OCI-LY7 (cell line): ENCODE results near the gene RAB44. TPM values are rescaled to one million over a fixed set of nuclear protein-coding genes. Genes with fewer than 3 reads are reported as not detected.
"Not testable (repeated sequence)": the region's sequence is repeated elsewhere in the genome, so short reads cannot be mapped to it uniquely, and the experiment has no call there.

ENCODE experiments used
- BruUV-seq: library from RNA; stranded (reverse); fragments of 400-500 nt; replicated peaks from 2 replicates; lab custom pipeline; 2021; lab: Mats Ljungman, UMichigan
- CTCF ChIA-PET: fragments of 300-600 bp; sonication (Branson Sonifier 250); formaldehyde crosslinking; loops from one replicate; lab custom pipeline; 2022; ENCODE audit warnings: antibody characterized with exemption; ENCODE audit not compliant: unreplicated experiment; lab: Charles Lee
- POLR2A ChIA-PET: fragments of 300-600 bp; sonication (Branson Sonifier 250); formaldehyde crosslinking; loops from one replicate; lab custom pipeline; 2022; ENCODE audit warnings: antibody characterized with exemption; lab: Charles Lee
- DNase-seq: peaks from one replicate; pipeline ENCODE4 v3.0.0-alpha.2; 2015; ENCODE audit warnings: low spot score
- H2AFZ ChIP-seq: fragments of 200-600 bp; sonication (generic), shearing (Covaris generic); 2 replicates; pipeline ENCODE4 v1.6.1; 2014; ENCODE audit warnings: mild to moderate bottlenecking, antibody characterized with exemption, low read length, moderate library complexity
- H3K27ac ChIP-seq: fragments of 200-600 bp; sonication (generic); 2 replicates; pipeline ENCODE4 v1.5.1; 2014; ENCODE audit warnings: mixed run types, low read depth, mild to moderate bottlenecking, moderate library complexity, low read length, inconsistent platforms; ENCODE audit not compliant: poor library complexity, severe bottlenecking
- H3K36me3 ChIP-seq: fragments of 200-600 bp; sonication (generic); 2 replicates; pipeline ENCODE4 v1.6.1; 2014; ENCODE audit warnings: mild to moderate bottlenecking, antibody characterized with exemption, low read length, moderate library complexity, mixed read lengths; ENCODE audit not compliant: insufficient read depth
- H3K4me1 ChIP-seq: fragments of 200-600 bp; sonication (generic); 2 replicates; pipeline ENCODE4 v1.5.1; 2014; ENCODE audit warnings: mild to moderate bottlenecking, low read length; ENCODE audit not compliant: insufficient read depth, poor library complexity, severe bottlenecking
- H3K4me2 ChIP-seq: fragments of 200-600 bp; sonication (generic); 2 replicates; pipeline ENCODE4 v1.6.1; 2014; ENCODE audit warnings: mild to moderate bottlenecking, low read length
- H3K4me3 ChIP-seq: fragments of 200-600 bp; sonication (generic); 2 replicates; pipeline ENCODE4 v1.5.1; 2014; ENCODE audit warnings: mild to moderate bottlenecking, low read depth, low read length; ENCODE audit not compliant: poor library complexity, severe bottlenecking
- H3K79me2 ChIP-seq: fragments of 200-600 bp; sonication (generic); 2 replicates; pipeline ENCODE4 v1.6.1; 2016; ENCODE audit warnings: low read depth, mild to moderate bottlenecking, low read length, moderate library complexity, mixed read lengths; ENCODE audit not compliant: insufficient read depth
- H3K9me2 ChIP-seq: fragments of 200-600 bp; sonication (generic); 2 replicates; pipeline ENCODE4 v1.6.1; 2016; ENCODE audit warnings: mild to moderate bottlenecking, low read length, mixed read lengths; ENCODE audit not compliant: insufficient read depth
- H3K9me3 ChIP-seq: fragments of 200-600 bp; sonication (generic); 2 replicates; pipeline ENCODE4 v1.6.1; 2014; ENCODE audit warnings: mild to moderate bottlenecking, mixed run types, low read length, mixed read lengths
- H4K20me1 ChIP-seq: fragments of 200-600 bp; sonication (generic); 2 replicates; pipeline ENCODE4 v1.6.1; 2014; ENCODE audit warnings: mild to moderate bottlenecking, antibody characterized with exemption, low read length, moderate library complexity, mixed read lengths; ENCODE audit not compliant: insufficient read depth
- EZH2phosphoT487 ChIP-seq: fragments of 200-600 bp; sonication (generic); IDR thresholded peaks from 2 replicates; pipeline ENCODE4 v1.6.1; 2018; ENCODE audit warnings: low read depth, borderline replicate concordance, mild to moderate bottlenecking, mixed run types, antibody characterized with exemption, low read length, moderate library complexity, mixed read lengths
- intact Hi-C: fragments of 100-400 bp; cut with micrococcal nuclease; formaldehyde crosslinking; loops from one replicate; pipeline ENCODE4 v1.10.0; 2022; ENCODE audit not compliant: unreplicated experiment
- total RNA-seq, 2 experiments: library from RNA; depleted of rRNA in 1 of 2; stranded (reverse); fragments of >200 nt in 1 of 2; shearing (Covaris generic) in 1 of 2; gene quantifications; 2 replicates each; pipeline ENCODE4 v1.2.3, GENCODE V29; 2014 to 2022
- TF ChIP-seq, protein P1 (sequence below): fragments of 200-600 bp; sonication (generic); conservative IDR thresholded peaks from 2 replicates; pipeline ENCODE4 v1.5.1; 2014; ENCODE audit warnings: mild to moderate bottlenecking, antibody characterized with exemption, low read length, moderate library complexity, mixed read lengths

The RAB44 gene
- total RNA-seq, 2 experiments from 2014 or later: 0.09 TPM; not detected in 1

DNA sequence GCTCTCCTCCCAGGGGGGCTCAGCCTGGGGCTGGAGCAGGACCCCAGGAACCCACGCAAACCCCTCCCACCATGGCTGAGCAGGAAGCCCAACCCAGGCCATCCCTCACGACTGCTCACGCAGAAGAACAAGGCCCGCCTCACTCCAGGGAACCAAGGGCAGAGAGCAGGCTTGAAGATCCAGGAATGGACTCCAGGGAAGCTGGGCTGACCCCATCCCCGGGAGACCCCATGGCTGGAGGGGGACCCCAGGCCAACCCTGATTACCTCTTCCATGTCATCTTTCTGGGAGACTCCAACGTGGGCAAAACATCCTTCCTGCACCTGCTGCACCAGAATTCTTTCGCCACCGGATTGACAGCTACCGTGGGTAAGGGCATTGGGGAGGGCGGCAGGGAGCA, 24.7 kb downstream of the RAB44 start:
- peaks cover 40% of the 10 kb centered on the region for H3K4me1 ChIP-seq
- ChIA-PET POLR2A (interaction anchor here (1.0 to 1.3 kb wide), 2 partner anchors 31 to 32 kb away, joined by 3 to 4 read pairs; no protein-coding TSS in a partner anchor), CTCF (interaction anchor here (0.7 kb wide), 1 partner anchor 98 kb away, joined by 4 read pairs; no protein-coding TSS in a partner anchor)
- no peak overlapping the region for H2AFZ ChIP-seq
- DNase-seq: no peak
- no peaks in the 10 kb centered on the region for H4K20me1 ChIP-seq
- H3K9me2 ChIP-seq: no peaks in the 10 kb centered on the region
- no TSS peak for BruUV-seq
- H3K4me2 ChIP-seq: no peak overlapping the region
- intact Hi-C loops: no loop called here
- no peaks in the 10 kb centered on the region for H3K79me2 ChIP-seq
- H3K27ac ChIP-seq: no peak overlapping the region
- H3K36me3 ChIP-seq: no peaks in the 10 kb centered on the region
- no peak for TF ChIP-seq EZH2phosphoT487
- TF ChIP-seq, protein P1, sequence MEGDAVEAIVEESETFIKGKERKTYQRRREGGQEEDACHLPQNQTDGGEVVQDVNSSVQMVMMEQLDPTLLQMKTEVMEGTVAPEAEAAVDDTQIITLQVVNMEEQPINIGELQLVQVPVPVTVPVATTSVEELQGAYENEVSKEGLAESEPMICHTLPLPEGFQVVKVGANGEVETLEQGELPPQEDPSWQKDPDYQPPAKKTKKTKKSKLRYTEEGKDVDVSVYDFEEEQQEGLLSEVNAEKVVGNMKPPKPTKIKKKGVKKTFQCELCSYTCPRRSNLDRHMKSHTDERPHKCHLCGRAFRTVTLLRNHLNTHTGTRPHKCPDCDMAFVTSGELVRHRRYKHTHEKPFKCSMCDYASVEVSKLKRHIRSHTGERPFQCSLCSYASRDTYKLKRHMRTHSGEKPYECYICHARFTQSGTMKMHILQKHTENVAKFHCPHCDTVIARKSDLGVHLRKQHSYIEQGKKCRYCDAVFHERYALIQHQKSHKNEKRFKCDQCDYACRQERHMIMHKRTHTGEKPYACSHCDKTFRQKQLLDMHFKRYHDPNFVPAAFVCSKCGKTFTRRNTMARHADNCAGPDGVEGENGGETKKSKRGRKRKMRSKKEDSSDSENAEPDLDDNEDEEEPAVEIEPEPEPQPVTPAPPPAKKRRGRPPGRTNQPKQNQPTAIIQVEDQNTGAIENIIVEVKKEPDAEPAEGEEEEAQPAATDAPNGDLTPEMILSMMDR: no peak
- no peaks in the 10 kb centered on the region for H3K9me3 ChIP-seq
- no peak overlapping the region for H3K4me3 ChIP-seq

DNA sequence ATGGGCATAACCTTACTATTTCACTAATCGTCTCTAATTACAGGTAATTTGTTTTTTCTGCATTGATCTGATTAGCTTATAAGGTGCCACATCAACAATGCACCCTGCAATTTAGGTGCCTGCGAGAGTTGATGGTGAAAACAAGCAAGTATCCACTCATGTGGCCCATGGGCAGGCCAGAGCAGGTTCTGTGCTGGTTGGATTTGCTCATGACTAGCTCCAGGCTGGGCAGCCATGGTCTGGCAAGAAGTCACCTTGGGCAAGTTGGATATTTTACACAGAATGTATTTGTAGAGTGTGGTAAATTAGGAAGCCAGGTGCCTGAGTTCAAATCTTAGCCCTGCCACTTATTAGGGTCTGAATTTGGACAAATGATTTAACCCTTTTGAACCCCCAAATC, 25.3 kb downstream of the RAB44 start:
- H3K9me3 ChIP-seq: no peaks in the 10 kb centered on the region
- TF ChIP-seq EZH2phosphoT487: no peak
- TF ChIP-seq, protein P1: no peak
- no peaks in the 10 kb centered on the region for H4K20me1 ChIP-seq
- ChIA-PET POLR2A (interaction anchor here (1.0 to 1.3 kb wide), 2 partner anchors 30 to 32 kb away, joined by 3 to 4 read pairs; no protein-coding TSS in a partner anchor), CTCF (interaction anchor here (0.7 kb wide), 1 partner anchor 99 kb away, joined by 4 read pairs; no protein-coding TSS in a partner anchor)
- H3K9me2 ChIP-seq: no peaks in the 10 kb centered on the region
- intact Hi-C loops: no loop called here
- H3K79me2 ChIP-seq: no peaks in the 10 kb centered on the region
- H3K27ac ChIP-seq: no peak overlapping the region
- no TSS peak for BruUV-seq
- no peaks in the 10 kb centered on the region for H3K36me3 ChIP-seq
- no peak for DNase-seq
- H2AFZ ChIP-seq: no peak overlapping the region
- H3K4me1 ChIP-seq: peaks cover 40% of the 10 kb centered on the region
- no peak overlapping the region for H3K4me3 ChIP-seq
- no peak overlapping the region for H3K4me2 ChIP-seq

DNA sequence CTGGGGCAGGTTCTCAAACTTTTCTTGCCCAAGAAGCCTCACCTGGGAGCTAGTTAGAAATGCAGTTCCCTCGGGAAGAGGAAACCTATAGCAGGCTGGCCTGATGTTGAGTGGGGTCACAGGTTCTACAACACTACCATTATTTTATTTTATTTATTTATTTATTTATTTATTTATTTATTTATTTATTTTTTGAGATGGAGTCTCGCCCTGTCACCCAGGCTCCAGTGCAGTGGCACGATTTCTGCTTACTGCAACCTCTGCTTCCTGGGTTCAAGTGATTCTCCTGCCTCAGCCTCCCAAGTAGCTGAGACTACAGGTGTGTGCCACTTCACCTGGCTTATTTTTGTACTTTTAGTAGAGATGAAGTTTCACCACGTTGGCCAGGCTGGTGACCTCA, 26.4 kb downstream of the RAB44 start:
- DNase-seq, H3K9me2 ChIP-seq, H3K4me3 ChIP-seq, H4K20me1 ChIP-seq, H3K4me2 ChIP-seq, H2AFZ ChIP-seq, CTCF ChIA-PET, BruUV-seq, H3K79me2 ChIP-seq, H3K9me3 ChIP-seq, H3K27ac ChIP-seq, H3K36me3 ChIP-seq: not testable (repeated sequence)
- POLR2A ChIA-PET: interaction anchor here (0.6 to 0.8 kb wide), 2 partner anchors 35 to 41 kb away, joined by 3 to 5 read pairs; no protein-coding TSS in a partner anchor
- H3K4me1 ChIP-seq: peaks cover 36% of the 10 kb centered on the region
- intact Hi-C loops: loop anchor here (1.0 kb wide), 1 partner anchor 101 kb away; no protein-coding TSS in a partner anchor
